Measurements from ENCODE around the gene SPON1.
"Not testable (repeated sequence)": the region's sequence is repeated elsewhere in the genome, so short reads cannot be mapped to it uniquely, and the experiment has no call there.

SPON1 gene

GRCh38 chr11:14249121-14249963 is 286.8 kb downstream of the SPON1 start:
- peak; percentile 55 for DNase-seq

GRCh38 chr11:14251754-14252153 is 289.2 kb downstream of the SPON1 start:
- DNase-seq: no peak

- DNase-seq: not testable (repeated sequence)
Observed at GRCh38 chr11:14252501-14252900, 290.0 kb downstream of the SPON1 start.

- DNase-seq: no peak
Observed at GRCh38 chr11:14253421-14253820, 290.9 kb downstream of the SPON1 start.

GRCh38 chr11:14253840-14254239 is 291.3 kb downstream of the SPON1 start:
- DNase-seq: no peak

- DNase-seq: no peak
Observed at GRCh38 chr11:14254533-14255237, 292.2 kb downstream of the SPON1 start.

- DNase-seq: no peak
Observed at GRCh38 chr11:14255238-14255534, 292.7 kb downstream of the SPON1 start.

- DNase-seq: no peak
Observed at GRCh38 chr11:14258221-14258935, 295.9 kb downstream of the SPON1 start.

- no peak for DNase-seq
Observed at GRCh38 chr11:14259186-14259784, 296.8 kb downstream of the SPON1 start.

GRCh38 chr11:14259878-14260277 is 297.4 kb downstream of the SPON1 start:
- DNase-seq: no peak

GRCh38 chr11:14261066-14261465 is 298.5 kb downstream of the SPON1 start:
- DNase-seq: no peak

GRCh38 chr11:14262271-14262846 is 299.8 kb downstream of the SPON1 start:
- no peak for DNase-seq

- DNase-seq: no peak
Observed at GRCh38 chr11:14264966-14265365, 302.4 kb downstream of the SPON1 start.

- no peak for DNase-seq
Observed at GRCh38 chr11:14266622-14267021, 304.1 kb downstream of the SPON1 start.

GRCh38 chr11:14267861-14268635 is 305.5 kb downstream of the SPON1 start:
- no peak for DNase-seq

- no peak for DNase-seq
Observed at GRCh38 chr11:14269692-14270573, 307.4 kb downstream of the SPON1 start.

GRCh38 chr11:14270690-14271542 is 308.4 kb downstream of the SPON1 start:
- no peak for DNase-seq

GRCh38 chr11:14273895-14274294 is 311.4 kb downstream of the SPON1 start:
- DNase-seq: no peak

GRCh38 chr11:14275076-14275475 is 312.6 kb downstream of the SPON1 start:
- DNase-seq: peak; percentile 56

- not testable (repeated sequence) for DNase-seq
Observed at GRCh38 chr11:14278869-14279268, 316.3 kb downstream of the SPON1 start.

Measured in fibroblast of skin of scalp (primary cell).